HG03575 (cell line): ENCODE data around the gene PRKG1.

Source experiments
- ATAC-seq: cut with Tn5 transposase; IDR thresholded peaks from one replicate; pipeline ENCODE4 v1.9.1; 2021; ENCODE audit not compliant: unreplicated experiment, insufficient number of reproducible peaks, low FRiP score; ENCODE audit errors: extremely low read depth

The PRKG1 gene

GRCh38 chr10:52318822-52319464, 1244.7 kb downstream of the PRKG1 start:
- no peak for ATAC-seq

- ATAC-seq, result no peak
These were observed 1245.6 kb downstream of the PRKG1 start for GRCh38 chr10:52319926-52320325.

GRCh38 chr10:52322323-52322722, 1248.0 kb downstream of the PRKG1 start:
- no peak for ATAC-seq

GRCh38 chr10:52322936-52323335, 1248.6 kb downstream of the PRKG1 start:
- no peak for ATAC-seq

- ATAC-seq, result no peak
These were observed 1252.1 kb downstream of the PRKG1 start for GRCh38 chr10:52326382-52326781.

GRCh38 chr10:52331638-52332364, 1257.5 kb downstream of the PRKG1 start:
- no peak for ATAC-seq

GRCh38 chr10:52332815-52333214, 1258.5 kb downstream of the PRKG1 start:
- no peak for ATAC-seq

- ATAC-seq, result no peak
These were observed 1260.3 kb downstream of the PRKG1 start for GRCh38 chr10:52334595-52334994.

GRCh38 chr10:52335665-52336064, 1261.4 kb downstream of the PRKG1 start:
- ATAC-seq, result no peak

- no peak for ATAC-seq
These were observed 1262.9 kb downstream of the PRKG1 start for GRCh38 chr10:52337225-52337624.

GRCh38 chr10:52343439-52343838, 1269.2 kb downstream of the PRKG1 start:
- no peak for ATAC-seq

GRCh38 chr10:52346394-52347326, 1272.4 kb downstream of the PRKG1 start:
- ATAC-seq, result no peak

GRCh38 chr10:52347327-52347667, 1273.0 kb downstream of the PRKG1 start:
- no peak for ATAC-seq
